ELR (cell line): ENCODE measurements around the gene VANGL1.

Source experiments
- DNase-seq: peaks from one replicate; pipeline ENCODE4 v3.0.0-alpha.2; 2015; ENCODE audit warnings: low read depth

Gene VANGL1

GRCh38 chr1:115744646-115745275, 103.0 kb downstream of the VANGL1 start:
- no peak for DNase-seq

GRCh38 chr1:115746021-115746690, 104.4 kb downstream of the VANGL1 start:
- DNase-seq = no peak
